GM23338 (cell line): Measurements from ENCODE around the gene USP31. TPM values are rescaled to one million over a fixed set of nuclear protein-coding genes. Genes with fewer than 3 reads are reported as not detected.

Experiments used
- ATAC-seq: fragments of 200-7000 bp; cut with Tn5 transposase; 3 replicates; pipeline ENCODE4 v1.9.1; 2020
- DNase-seq: peaks from one replicate; pipeline ENCODE4 v3.0.0-alpha.2; 2015; ENCODE audit warnings: low spot score
- H2AFZ ChIP-seq: fragments of 200-600 bp; sonication (generic); 2 replicates; pipeline ENCODE4 v1.8.0; 2016; ENCODE audit warnings: antibody characterized with exemption, mild to moderate bottlenecking, moderate library complexity
- H3F3A ChIP-seq: fragments of 200-600 bp; sonication (generic); replicated peaks from 2 replicates; pipeline ENCODE4 v1.8.0; 2017; ENCODE audit warnings: antibody characterized with exemption, mixed run types, low read depth
- H3K27ac ChIP-seq: fragments of 200-600 bp; sonication (generic); 2 replicates; pipeline ENCODE4 v1.6.1; 2016; ENCODE audit warnings: low read depth
- H3K27me3 ChIP-seq: fragments of 200-600 bp; sonication (generic); 2 replicates; pipeline ENCODE4 v1.8.0; 2016; ENCODE audit warnings: mild to moderate bottlenecking, mixed run types, moderate library complexity; ENCODE audit not compliant: insufficient read depth
- H3K36me3 ChIP-seq: fragments of 200-600 bp; sonication (generic); 2 replicates; pipeline ENCODE4 v1.8.0; 2016; ENCODE audit warnings: mild to moderate bottlenecking; ENCODE audit not compliant: insufficient read depth
- H3K4me1 ChIP-seq: fragments of 200-600 bp; sonication (generic); 2 replicates; pipeline ENCODE4 v1.8.0; 2016; ENCODE audit warnings: mild to moderate bottlenecking, moderate library complexity; ENCODE audit not compliant: insufficient read depth
- H3K4me2 ChIP-seq: fragments of 200-600 bp; sonication (generic); 2 replicates; pipeline ENCODE4 v1.7.1; 2017; ENCODE audit warnings: mixed run types
- H3K4me3 ChIP-seq: fragments of 200-600 bp; sonication (generic); 2 replicates; pipeline ENCODE4 v1.6.1; 2016; ENCODE audit warnings: mixed run types
- H3K79me2 ChIP-seq: fragments of 200-600 bp; sonication (generic); replicated peaks from 2 replicates; pipeline ENCODE4 v1.8.0; 2017; ENCODE audit warnings: mild to moderate bottlenecking; ENCODE audit not compliant: insufficient read depth
- H3K9me2 ChIP-seq: fragments of 200-600 bp; sonication (generic); 2 replicates; pipeline ENCODE4 v1.8.0; 2017; ENCODE audit not compliant: insufficient read depth
- H4K20me1 ChIP-seq: fragments of 200-600 bp; sonication (generic); replicated peaks from 2 replicates; pipeline ENCODE4 v1.8.0; 2017; ENCODE audit warnings: mild to moderate bottlenecking; ENCODE audit not compliant: insufficient read depth
- H3K27ac Mint-ChIP-seq: 2 replicates; pipeline ENCODE4 v1.8.0; 2020; ENCODE audit warnings: inconsistent platforms, mild to moderate bottlenecking, moderate library complexity, mixed read lengths
- H3K27me3 Mint-ChIP-seq: 3 replicates; pipeline ENCODE4 v1.8.0; 2022; ENCODE audit warnings: low read depth, mild to moderate bottlenecking, moderate library complexity, mixed read lengths, inconsistent platforms; ENCODE audit not compliant: insufficient read depth, poor library complexity
- H3K36me3 Mint-ChIP-seq: 3 replicates; pipeline ENCODE4 v1.8.0; 2021; ENCODE audit warnings: low read depth, mild to moderate bottlenecking, inconsistent platforms, moderate library complexity, mixed read lengths
- H3K4me1 Mint-ChIP-seq: 3 replicates; pipeline ENCODE4 v1.8.0; 2020; ENCODE audit warnings: mild to moderate bottlenecking, inconsistent platforms, mixed read lengths
- H3K4me3 Mint-ChIP-seq: 3 replicates; pipeline ENCODE4 v1.8.0; 2021; ENCODE audit warnings: moderate library complexity, mild to moderate bottlenecking, inconsistent platforms, mixed read lengths
- H3K9me3 Mint-ChIP-seq: 3 replicates; pipeline ENCODE4 v1.8.0; 2020; ENCODE audit warnings: moderate library complexity, mild to moderate bottlenecking, inconsistent platforms, mixed read lengths
- CREB1 ChIP-seq: fragments of 250-450 bp; sonication (Bioruptor Pico); IDR thresholded peaks from 2 replicates; pipeline ENCODE4 v1.5.0; 2020; ENCODE audit warnings: low read depth, mild to moderate bottlenecking, moderate library complexity
- CTCF ChIP-seq, 2 experiments: fragments of 200-600 bp in 1 of 2; sonication (generic) in 1 of 2; conservative IDR thresholded peaks; 2 replicates each; pipeline versions ENCODE4 v1.5.1 to v1.6.1; 2016 to 2017; ENCODE audit warnings: antibody characterized with exemption in 2 of 2, low read depth in 2 of 2, mild to moderate bottlenecking in 2 of 2, moderate library complexity in 1 of 2
- EZH2 ChIP-seq: fragments of 200-600 bp; sonication (generic); IDR thresholded peaks from one replicate; pipeline ENCODE4 v1.8.0; 2017; ENCODE audit warnings: antibody characterized with exemption, mild to moderate bottlenecking, low read depth; ENCODE audit not compliant: unreplicated experiment
- EZH2phosphoT487 ChIP-seq: fragments of 200-600 bp; sonication (generic); IDR thresholded peaks from one replicate; pipeline ENCODE4 v1.8.1; 2018; ENCODE audit warnings: antibody characterized with exemption; ENCODE audit not compliant: unreplicated experiment
- JUNB ChIP-seq: IDR thresholded peaks from one replicate; pipeline ENCODE4 v1.6.1; 2016; ENCODE audit warnings: antibody characterized with exemption; ENCODE audit not compliant: unreplicated experiment
- NANOG ChIP-seq: IDR thresholded peaks from 2 replicates; pipeline ENCODE4 v1.6.1; 2016; ENCODE audit warnings: antibody characterized with exemption, borderline replicate concordance
- POLR2AphosphoS5 ChIP-seq: IDR thresholded peaks from 2 replicates; pipeline ENCODE4 v1.6.1; 2016; ENCODE audit warnings: antibody characterized with exemption, low read depth
- REST ChIP-seq: IDR thresholded peaks from one replicate; pipeline ENCODE4 v1.6.1; 2018; ENCODE audit warnings: antibody characterized with exemption; ENCODE audit not compliant: unreplicated experiment
- STAT1 ChIP-seq: IDR thresholded peaks from one replicate; pipeline ENCODE4 v1.6.1; 2016; ENCODE audit warnings: antibody characterized with exemption; ENCODE audit not compliant: unreplicated experiment
- ZNF114 ChIP-seq: fragments of 250-450 bp; sonication (Bioruptor Pico); IDR thresholded peaks from 2 replicates; pipeline ENCODE4 v1.5.0; 2020; ENCODE audit warnings: mild to moderate bottlenecking, moderate library complexity
- ZNF331 ChIP-seq: fragments of 250-450 bp; sonication (Bioruptor Pico); IDR thresholded peaks from 2 replicates; pipeline ENCODE4 v1.5.0; 2020; ENCODE audit warnings: low read depth, mild to moderate bottlenecking, moderate library complexity
- ZNF462 ChIP-seq: fragments of 250-450 bp; sonication (Bioruptor Pico); IDR thresholded peaks from 2 replicates; pipeline ENCODE4 v1.5.0; 2020; ENCODE audit warnings: mild to moderate bottlenecking, moderate library complexity
- polyA plus RNA-seq: library from polyadenylated mRNA; unstranded; fragments of >200 nt; fragmentation: Nextera tagmentation; extraction: Ambion mirVana; gene quantifications from 2 replicates; pipeline ENCODE4 v1.2.1, GENCODE V29; 2016
- total RNA-seq: library from RNA; depleted of rRNA; stranded (reverse); fragments of >200 nt; shearing (Covaris generic); gene quantifications from 2 replicates; pipeline ENCODE4 v1.2.3, GENCODE V29; 2014
- TF ChIP-seq, protein P1 (sequence below): IDR thresholded peaks from 2 replicates; pipeline ENCODE4 v1.6.1; 2016; ENCODE audit warnings: antibody characterized with exemption

The USP31 gene
- total and polyA plus RNA-seq, 2 experiments from 2014 or later: 4.3 to 17.9 TPM

DNA sequence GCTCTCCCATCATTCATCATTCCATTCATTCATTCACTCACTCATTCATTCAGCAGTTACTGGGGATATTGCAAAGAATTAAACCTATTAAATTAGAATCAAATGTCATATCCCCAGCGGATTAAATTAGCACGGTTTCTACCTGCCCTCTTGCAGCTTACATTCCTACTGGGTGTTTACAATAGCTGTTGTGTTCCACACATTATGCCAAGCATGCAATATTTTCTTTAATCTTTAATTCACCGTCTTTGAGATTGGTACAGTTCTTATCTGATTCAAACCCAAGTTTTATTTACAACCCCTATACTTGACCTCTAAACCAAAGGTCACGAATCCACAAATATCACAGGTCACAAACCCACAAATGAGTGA, 727 bp upstream of the USP31 start:
- Histone ChIP-seq H2AFZ (peak overlapping the region; percentile 100), H3F3A (no peaks in the 10 kb centered on the region), H3K9me2 (no peaks in the 10 kb centered on the region), H3K36me3 (no peaks in the 10 kb centered on the region), H3K4me2 (peak overlapping the region; percentile 88), H3K4me1 (peaks cover 29% of the 10 kb centered on the region), H3K27ac (no peak overlapping the region), H3K79me2 (peaks cover 34% of the 10 kb centered on the region), H4K20me1 (peaks cover 17% of the 10 kb centered on the region; the same call in 1 of the 2 replicates), H3K4me3 (peak overlapping the region; percentile 77), H3K27me3 (peaks cover 8% of the 10 kb centered on the region; the same call in 1 of the 2 replicates)
- DNase-seq (no peak), ATAC-seq (no peak)
- no peaks in the 10 kb centered on the region; the same call in 2 of the 3 replicates for H3K9me3 Mint-ChIP-seq
- TF ChIP-seq POLR2AphosphoS5 (no peak), ZNF331 (CRISPR knock-in tag) (no peak), ZNF114 (no peak), EZH2phosphoT487 (no peak), NANOG (no peak), STAT1 (no peak), JUNB (no peak), CREB1 (CRISPR knock-in tag) (no peak), EZH2 (no peak), ZNF462 (CRISPR knock-in tag) (no peak), CTCF (conservative IDR thresholded peaks at IDR 0.05; ENCODE audit: low read depth in 2 of 2) (no peak), REST (no peak)
- TF ChIP-seq, protein P1, sequence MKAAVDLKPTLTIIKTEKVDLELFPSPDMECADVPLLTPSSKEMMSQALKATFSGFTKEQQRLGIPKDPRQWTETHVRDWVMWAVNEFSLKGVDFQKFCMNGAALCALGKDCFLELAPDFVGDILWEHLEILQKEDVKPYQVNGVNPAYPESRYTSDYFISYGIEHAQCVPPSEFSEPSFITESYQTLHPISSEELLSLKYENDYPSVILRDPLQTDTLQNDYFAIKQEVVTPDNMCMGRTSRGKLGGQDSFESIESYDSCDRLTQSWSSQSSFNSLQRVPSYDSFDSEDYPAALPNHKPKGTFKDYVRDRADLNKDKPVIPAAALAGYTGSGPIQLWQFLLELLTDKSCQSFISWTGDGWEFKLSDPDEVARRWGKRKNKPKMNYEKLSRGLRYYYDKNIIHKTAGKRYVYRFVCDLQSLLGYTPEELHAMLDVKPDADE: no peak
- no peak overlapping the region for H3K27ac Mint-ChIP-seq
- peaks cover 6% of the 10 kb centered on the region for H3K27me3 Mint-ChIP-seq
- peaks cover 29% of the 10 kb centered on the region for H3K4me1 Mint-ChIP-seq
- H3K4me3 Mint-ChIP-seq: peak overlapping the region; percentile 86
- H3K36me3 Mint-ChIP-seq: peaks cover 5% of the 10 kb centered on the region; the same call in 1 of the 3 replicates
